Uterus (tissue), 4 donors: Measurements from ENCODE around the gene IGF2BP2. TPM values are rescaled to one million over a fixed set of nuclear protein-coding genes. Genes with fewer than 3 reads are reported as not detected.

Experiments used
- DNase-seq, 2 donors: peaks; one replicate each; pipeline ENCODE4 v3.0.0-alpha.2; 2019 to 2020
- H3K27ac ChIP-seq, 2 donors: fragments of 200-600 bp; sonication (generic); 1 replicate in 1 of 2; 2 replicates in 1 of 2; pipeline ENCODE4 v1.5.1; 2016 to 2018
- H3K27me3 ChIP-seq, 2 donors: fragments of 200-600 bp; sonication (generic); one replicate each; pipeline ENCODE4 v1.5.1; 2018 to 2019; ENCODE audit warnings: control low read depth in 1 of 2
- H3K36me3 ChIP-seq, 2 donors: fragments of 200-600 bp; sonication (generic); one replicate each; pipeline ENCODE4 v1.5.1; 2019; ENCODE audit warnings: control low read depth in 1 of 2
- H3K4me1 ChIP-seq, 2 donors: fragments of 200-600 bp; sonication (generic); one replicate each; pipeline ENCODE4 v1.5.1; 2018 to 2019; ENCODE audit warnings: control low read depth in 1 of 2
- H3K4me3 ChIP-seq, 2 donors: fragments of 200-600 bp; sonication (generic); 1 replicate in 1 of 2; 2 replicates in 1 of 2; pipeline ENCODE4 v1.5.1; 2018 to 2019; ENCODE audit warnings: mild to moderate bottlenecking in 1 of 2
- H3K9me3 ChIP-seq, 2 donors: fragments of 200-600 bp; sonication (generic); one replicate each; pipeline ENCODE4 v1.5.1; 2019; ENCODE audit warnings: control low read depth in 1 of 2
- CTCF ChIP-seq, 4 experiments: fragments of 200-600 bp in 2 of 4; fragments of 450-650 bp in 2 of 4; sonication (generic) in 2 of 4; IDR thresholded peaks; one replicate each; pipeline ENCODE4 v1.5.1; 2016 to 2019; ENCODE audit warnings: antibody characterized with exemption in 4 of 4, mild to moderate bottlenecking in 2 of 4, moderate library complexity in 1 of 4
- POLR2A ChIP-seq, 2 donors: fragments of 450-650 bp; IDR thresholded peaks; one replicate each; pipeline ENCODE4 v1.6.1; 2016; ENCODE audit warnings: antibody characterized with exemption in 2 of 2, mild to moderate bottlenecking in 1 of 2, moderate library complexity in 1 of 2
- intact Hi-C: fragments of 100-400 bp; cut with DNase I; formaldehyde crosslinking; loops from one replicate; pipeline ENCODE4 v1.15.1; 2023; ENCODE audit warnings: low total_unique reads
- total RNA-seq, 4 donors: library from RNA; depleted of rRNA in 3 of 4; stranded (reverse); fragments of >200 nt in 3 of 4; gene quantifications; one replicate each; pipeline versions ENCODE4 v1.1.0 to v1.2.4, GENCODE V29; 2014 to 2023
- donor health status: DM: yes; HTN: yes; CAD: no.

IGF2BP2 gene
- 10 to 100 TPM in 3 of 4 donors, 1 to 10 TPM in 1; 2.9 to 65.6 (median 13.1) TPM for total RNA-seq

GRCh38 chr3:185825006-185825638, at the start of gene IGF2BP2:
TSS of gene IGF2BP2 (minus strand) at chr3:185825042. CDS start at chr3:185824960, 82 bp downstream.
- Histone ChIP-seq H3K9me3 (no peaks in the 10 kb centered on the region), H3K27ac (peak within 1 kb of the TSS; percentile 89 to 92), H3K4me1 (no peaks in the 10 kb centered on the region), H3K36me3 (no peaks in the 10 kb centered on the region), H3K4me3 (peak within 1 kb of the TSS; percentile 49 to 52), H3K27me3 (peaks cover 0 to 15% of the 10 kb centered on the region in 2 donors)
- no peak for TF ChIP-seq CTCF (IDR thresholded peaks at IDR 0.05)
- peak; percentile 28 to 61 for TF ChIP-seq POLR2A (IDR thresholded peaks at IDR 0.05)
- intact Hi-C loops, result no loop called here
- DNase-seq, result peak; percentile 59 to 64

GRCh38 chr3:185874119-185874518, 49.3 kb upstream of the IGF2BP2 start:
- Histone ChIP-seq H3K36me3 (no peaks in the 10 kb centered on the region), H3K27me3 (no peaks in the 10 kb centered on the region), H3K4me1 (no peaks in the 10 kb centered on the region), H3K27ac (no peak overlapping the region), H3K4me3 (no peak overlapping the region), H3K9me3 (no peaks in the 10 kb centered on the region)
- intact Hi-C loops, result no loop called here
- no peak for DNase-seq
- TF ChIP-seq POLR2A (IDR thresholded peaks at IDR 0.05) (no peak), CTCF (IDR thresholded peaks at IDR 0.05) (no peak)

- intact Hi-C loops, result no loop called here
- TF ChIP-seq CTCF (IDR thresholded peaks at IDR 0.05) (no peak), POLR2A (IDR thresholded peaks at IDR 0.05) (no peak)
These were observed 42.8 kb upstream of the IGF2BP2 start for GRCh38 chr3:185867650-185868049.

GRCh38 chr3:185866995-185867394, 42.2 kb upstream of the IGF2BP2 start:
- intact Hi-C loops, result no loop called here
- no peaks in the 10 kb centered on the region for H3K27me3 ChIP-seq
- no peak for DNase-seq
- no peak overlapping the region for H3K4me3 ChIP-seq
- H3K4me1 ChIP-seq, result no peaks in the 10 kb centered on the region
- H3K9me3 ChIP-seq, result no peaks in the 10 kb centered on the region
- H3K36me3 ChIP-seq, result no peaks in the 10 kb centered on the region
- H3K27ac ChIP-seq, result no peak overlapping the region
- TF ChIP-seq POLR2A (IDR thresholded peaks at IDR 0.05), result no peak
- no peak for TF ChIP-seq CTCF (IDR thresholded peaks at IDR 0.05)

More at GRCh38 chr3:185867650-185868049, 42.8 kb upstream of the IGF2BP2 start:
- Histone ChIP-seq H3K27ac (no peak overlapping the region), H3K4me3 (no peak overlapping the region), H3K27me3 (no peaks in the 10 kb centered on the region), H3K9me3 (no peaks in the 10 kb centered on the region), H3K4me1 (no peaks in the 10 kb centered on the region), H3K36me3 (no peaks in the 10 kb centered on the region)
- no peak for DNase-seq

GRCh38 chr3:185866555-185866954, 41.7 kb upstream of the IGF2BP2 start:
- no peak overlapping the region for H3K4me3 ChIP-seq
- intact Hi-C loops, result no loop called here
- H3K36me3 ChIP-seq, result no peaks in the 10 kb centered on the region
- no peaks in the 10 kb centered on the region for H3K27me3 ChIP-seq
- no peaks in the 10 kb centered on the region for H3K9me3 ChIP-seq
- H3K4me1 ChIP-seq, result no peaks in the 10 kb centered on the region
- TF ChIP-seq CTCF (IDR thresholded peaks at IDR 0.05), result no peak
- no peak for TF ChIP-seq POLR2A (IDR thresholded peaks at IDR 0.05)
- H3K27ac ChIP-seq, result no peak overlapping the region
- no peak for DNase-seq
